Right lung (tissue), 5 donors: ENCODE results near the gene PARK7. TPM values are rescaled to one million over a fixed set of nuclear protein-coding genes. Genes with fewer than 3 reads are reported as not detected.

Experiments used
- DNase-seq, 2 donors: peaks; one replicate each; pipeline ENCODE4 v3.0.0-alpha.2; 2013
- polyA plus RNA-seq, 5 donors: library from polyadenylated mRNA; unstranded; fragments of 120-200 nt; gene quantifications; one replicate each; pipeline versions ENCODE4 v1.2.1 to v1.2.3, GENCODE V29; 2013; ENCODE audit warnings: inconsistent platforms in 1 of 5, low replicate concordance in 1 of 5; ENCODE audit not compliant: insufficient read length in 5 of 5, insufficient read depth in 1 of 5

The PARK7 gene
- polyA plus RNA-seq, 5 donors = 270 to 347 (median 299) TPM

GRCh38 chr1:8022395-8023286 is 61.1 kb downstream of the PARK7 start:
- no peak for DNase-seq

GRCh38 chr1:8023287-8023994 is 61.9 kb downstream of the PARK7 start:
- no peak for DNase-seq

GRCh38 chr1:8023995-8024313 is 62.4 kb downstream of the PARK7 start:
- DNase-seq = no peak

- DNase-seq = no peak
Observed at GRCh38 chr1:8024329-8024728, 62.8 kb downstream of the PARK7 start.

GRCh38 chr1:8025061-8025670 is 63.7 kb downstream of the PARK7 start:
- no peak for DNase-seq

- DNase-seq = no peak
Observed at GRCh38 chr1:8025671-8026144, 64.2 kb downstream of the PARK7 start.

- DNase-seq = peak; percentile 96 to 97
Observed at GRCh38 chr1:8026153-8026975, 64.9 kb downstream of the PARK7 start, which contains the start of gene ERRFI1. TSS of gene ERRFI1 (minus strand) at chr1:8026309. CDS start at chr1:8015619, 10,690 bp downstream.

GRCh38 chr1:8026976-8027747 is 65.7 kb downstream of the PARK7 start:
- DNase-seq = no peak

GRCh38 chr1:8027748-8028570 is 66.4 kb downstream of the PARK7 start:
- DNase-seq = peak in 1 of 2 donors; percentile 83

- DNase-seq = no peak
Observed at GRCh38 chr1:8028571-8028910, 67.0 kb downstream of the PARK7 start.

- no peak for DNase-seq
Observed at GRCh38 chr1:8031176-8031785, 69.8 kb downstream of the PARK7 start.

GRCh38 chr1:8032366-8032910 is 70.9 kb downstream of the PARK7 start:
- no peak for DNase-seq

GRCh38 chr1:8033322-8033721 is 71.8 kb downstream of the PARK7 start:
- DNase-seq = no peak

Other genes with a start within 250 kb of the PARK7 start
- gene VAMP3, start 190.4 kb upstream of the PARK7 start, polyA plus RNA-seq = 100 to 1,000 TPM; 105 to 142 (median 122) TPM
- gene PER3, start 177.4 kb upstream of the PARK7 start, polyA plus RNA-seq = 10 to 100 TPM in 4 of 5 donors, 1 to 10 TPM in 1; 7.8 to 16.1 (median 10.1) TPM
- under 1 TPM in 2 of 5 donors, not detected in 3; 0.10 to 0.27 TPM for gene UTS2, start 108.6 kb upstream of the PARK7 start, polyA plus RNA-seq
- under 1 TPM; 0.09 to 0.25 (median 0.14) TPM for gene TNFRSF9, start 20.9 kb upstream of the PARK7 start, polyA plus RNA-seq
- 10 to 100 TPM; 52.0 to 95.3 (median 81.3) TPM for gene ERRFI1, start 64.6 kb downstream of the PARK7 start, polyA plus RNA-seq